Pancreas (tissue), 10 donors: Measurements from ENCODE around the gene KIAA1755. TPM values are rescaled to one million over a fixed set of nuclear protein-coding genes. Genes with fewer than 3 reads are reported as not detected.
"Not testable (repeated sequence)": the region's sequence is repeated elsewhere in the genome, so short reads cannot be mapped to it uniquely, and the experiment has no call there.

Source experiments
- ATAC-seq, 4 donors: fragments of 200-7000 bp; cut with Tn5 transposase; one replicate each; pipeline versions ENCODE4 v1.8.0 to v1.9.1; 2020; ENCODE audit warnings: mild to moderate bottlenecking in 4 of 4, moderate library complexity in 4 of 4
- DNase-seq, 6 donors: peaks; one replicate each; pipeline ENCODE4 v3.0.0-alpha.2; 2020
- FAIRE-seq: peaks from 2 replicates; lab custom pipeline; 2012; peaks lifted over from hg19 to GRCh38; lab: Jason Lieb, UNC
- H3K27ac ChIP-seq, 4 donors: fragments of 200-600 bp; sonication (generic); 1 replicate in 3 of 4; 2 replicates in 1 of 4; pipeline versions ENCODE4 v1.5.0 to v1.8.0; 2020
- H3K27me3 ChIP-seq, 4 donors: fragments of 200-600 bp; one replicate each; pipeline ENCODE4 v1.8.0; 2021
- H3K36me3 ChIP-seq, 3 donors: fragments of 200-600 bp; sonication (generic) in 1 of 3; one replicate each; pipeline versions ENCODE4 v1.5.0 to v1.8.0; 2020 to 2021
- H3K4me1 ChIP-seq, 3 donors: fragments of 200-600 bp; one replicate each; pipeline ENCODE4 v1.8.0; 2021
- H3K4me3 ChIP-seq, 4 donors: fragments of 200-600 bp; sonication (generic) in 2 of 4; one replicate each; pipeline versions ENCODE4 v1.5.0 to v1.8.0; 2020 to 2021
- H3K9me3 ChIP-seq, 4 donors: fragments of 200-600 bp; one replicate each; pipeline ENCODE4 v1.8.0; 2021
- WGBS, 2 donors: extraction: QIAGEN DNeasy Blood & Tissue Kit; methylation state at CpG; one replicate each; pipeline ENCODE4 v1.1.7; 2013; 5-methylcytosine and 5-hydroxymethylcytosine counted together
- intact Hi-C, 3 donors: fragments of 100-400 bp; cut with DNase I; formaldehyde crosslinking; loops; one replicate each; pipeline versions ENCODE4 v1.11.1 to v1.14.2; 2022
- polyA plus RNA-seq, 2 donors: library from polyadenylated mRNA; stranded (reverse); fragments of 200-250 nt; gene quantifications; one replicate each; pipeline ENCODE4 v1.2.3, GENCODE V29; 2013
- total RNA-seq, 6 donors: library from RNA; stranded (reverse); fragmentation: NEBNext Ultra II Directional in 4 of 6; extraction: Animal tissue kit (Norgen Biotek cat#: 25700) in 4 of 6; gene quantifications; one replicate each; pipeline versions ENCODE4 v1.2.1 to v1.2.4, GENCODE V29; 2021 to 2023
- TF ChIP-seq, protein P1 (sequence below), 4 donors: fragments of 200-600 bp; sonication (generic) in 3 of 4; IDR thresholded peaks; one replicate each; pipeline versions ENCODE4 v1.5.0 to v1.8.0; 2021; ENCODE audit warnings: antibody characterized with exemption in 4 of 4
- donor health status: healthy with polysubstance abuse.
- donor health status: DM: no; HTN: no; CAD: no; lungs with moderate emphysema.
- donor health status: DM: no; HTN: no; CAD: no.
- donor health status: control.
- donor health status: control.
- donor health status: Bipolar disorder and iron deficiency.
- donor health status: DM: yes; HTN: yes; CAD: no.
- donor health status: DM: no; HTN: no; CAD: no.
- donor health status: DM: no; HTN: no; CAD: no.
- donor health status: DM: yes; HTN: yes; CAD: no.

Gene KIAA1755
- total and polyA plus RNA-seq, 8 donors = 0.24 to 2.5 (median 0.96) TPM

DNA sequence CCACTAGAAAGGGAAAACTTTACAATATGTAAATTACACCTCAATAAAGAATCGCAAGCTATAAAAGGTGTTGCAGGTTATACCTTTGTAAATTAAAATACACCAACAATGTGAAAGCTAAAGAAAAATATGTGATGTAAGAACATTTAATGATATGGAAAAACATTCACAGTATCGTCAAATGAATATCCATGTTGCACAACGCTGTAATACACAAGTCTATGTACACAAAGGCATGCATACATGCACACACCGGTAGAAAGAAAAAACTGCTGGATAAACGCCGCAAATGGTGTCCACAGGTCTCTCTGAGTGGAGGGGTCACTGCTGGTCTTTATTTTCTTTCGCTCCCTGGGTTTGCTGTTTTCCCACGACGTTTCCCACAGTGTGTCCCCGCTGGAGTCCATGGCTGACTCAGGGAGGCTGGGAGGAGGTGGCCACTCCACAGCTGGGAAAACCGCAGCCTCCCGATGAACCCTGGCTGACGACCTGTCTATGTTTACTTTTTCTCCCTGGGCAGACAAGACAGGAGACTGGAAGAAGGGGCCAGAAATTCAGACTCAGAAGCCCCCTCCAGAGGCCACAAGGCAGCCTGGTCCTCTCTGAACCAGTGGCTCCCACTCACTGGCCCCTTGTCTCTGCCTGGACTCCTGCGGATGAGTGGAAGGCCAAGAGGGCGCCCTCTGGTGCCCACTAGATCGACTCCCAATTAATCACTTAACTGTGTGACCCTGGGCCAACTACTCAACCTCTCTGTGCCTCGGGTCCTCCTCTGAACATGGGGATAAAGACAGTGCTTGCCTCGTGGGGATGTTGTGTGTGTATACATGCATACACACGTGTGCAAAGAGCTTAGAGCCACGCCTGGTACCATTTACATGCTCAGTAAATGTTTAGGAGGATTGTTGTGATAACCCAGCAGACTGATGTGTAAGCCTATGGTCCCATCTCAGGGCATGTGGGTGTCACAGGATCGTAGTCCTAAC is 30.6 kb upstream of the KIAA1755 start:
- H3K4me3 ChIP-seq = no peak overlapping the region
- no peaks in the 10 kb centered on the region for H3K9me3 ChIP-seq
- WGBS, 2 donors = 28 to 34% methylated on average over 21 of the region's 21 CpGs
- no peaks in the 10 kb centered on the region for H3K36me3 ChIP-seq
- DNase-seq (no peak), ATAC-seq (peak in 1 of 4 donors; percentile 41), FAIRE-seq (no peak)
- no peak overlapping the region for H3K27ac ChIP-seq
- TF ChIP-seq, protein P1, sequence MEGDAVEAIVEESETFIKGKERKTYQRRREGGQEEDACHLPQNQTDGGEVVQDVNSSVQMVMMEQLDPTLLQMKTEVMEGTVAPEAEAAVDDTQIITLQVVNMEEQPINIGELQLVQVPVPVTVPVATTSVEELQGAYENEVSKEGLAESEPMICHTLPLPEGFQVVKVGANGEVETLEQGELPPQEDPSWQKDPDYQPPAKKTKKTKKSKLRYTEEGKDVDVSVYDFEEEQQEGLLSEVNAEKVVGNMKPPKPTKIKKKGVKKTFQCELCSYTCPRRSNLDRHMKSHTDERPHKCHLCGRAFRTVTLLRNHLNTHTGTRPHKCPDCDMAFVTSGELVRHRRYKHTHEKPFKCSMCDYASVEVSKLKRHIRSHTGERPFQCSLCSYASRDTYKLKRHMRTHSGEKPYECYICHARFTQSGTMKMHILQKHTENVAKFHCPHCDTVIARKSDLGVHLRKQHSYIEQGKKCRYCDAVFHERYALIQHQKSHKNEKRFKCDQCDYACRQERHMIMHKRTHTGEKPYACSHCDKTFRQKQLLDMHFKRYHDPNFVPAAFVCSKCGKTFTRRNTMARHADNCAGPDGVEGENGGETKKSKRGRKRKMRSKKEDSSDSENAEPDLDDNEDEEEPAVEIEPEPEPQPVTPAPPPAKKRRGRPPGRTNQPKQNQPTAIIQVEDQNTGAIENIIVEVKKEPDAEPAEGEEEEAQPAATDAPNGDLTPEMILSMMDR (IDR thresholded peaks at IDR 0.05) = no peak
- no peaks in the 10 kb centered on the region for H3K27me3 ChIP-seq
- intact Hi-C loops = no loop called here
- H3K4me1 ChIP-seq = no peaks in the 10 kb centered on the region

- no peak for FAIRE-seq
- DNase-seq = no peak
- 29 to 30% methylated on average over 16 of the region's 16 CpGs for WGBS, 2 donors
- Histone ChIP-seq H3K36me3 (no peaks in the 10 kb centered on the region), H3K27ac (no peak overlapping the region), H3K4me3 (no peak overlapping the region), H3K4me1 (no peaks in the 10 kb centered on the region), H3K27me3 (no peaks in the 10 kb centered on the region), H3K9me3 (no peaks in the 10 kb centered on the region)
- intact Hi-C loops = no loop called here
- peak in 1 of 4 donors; percentile 38 for ATAC-seq
- TF ChIP-seq, protein P1 (IDR thresholded peaks at IDR 0.05) = no peak
Measured at GRCh38 chr20:38286586-38287531, 26.3 kb upstream of the KIAA1755 start.

DNA sequence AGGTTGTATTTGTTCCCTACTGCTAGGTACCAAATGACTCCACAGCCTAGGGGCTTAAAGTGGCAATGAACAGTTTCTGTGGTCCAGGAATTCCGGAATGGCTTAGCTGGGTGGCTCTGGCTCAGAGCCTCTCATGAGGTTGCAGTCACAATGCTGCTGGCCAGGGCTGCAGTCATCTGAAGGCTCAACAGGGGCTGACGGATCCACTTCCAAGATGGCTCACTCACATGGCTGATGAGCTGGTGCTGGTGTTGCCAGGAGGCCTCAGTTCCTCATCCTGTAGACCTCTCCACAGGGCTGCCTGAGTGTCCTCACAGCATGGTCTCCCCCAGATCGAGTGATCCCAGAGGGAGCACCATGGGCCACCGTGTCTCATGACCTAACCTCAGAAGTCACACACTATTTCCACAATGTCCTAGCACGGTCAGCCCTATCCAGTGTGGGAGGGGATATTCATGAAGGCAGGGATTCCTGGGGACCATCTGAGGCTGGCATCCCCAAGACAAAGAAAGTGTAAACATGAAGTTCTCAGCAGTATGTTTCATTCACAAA is 24.4 kb upstream of the KIAA1755 start:
- H3K36me3 ChIP-seq = no peaks in the 10 kb centered on the region
- TF ChIP-seq, protein P1 (IDR thresholded peaks at IDR 0.05) = no peak
- H3K4me1 ChIP-seq = no peaks in the 10 kb centered on the region
- H3K4me3 ChIP-seq = no peak overlapping the region
- no peaks in the 10 kb centered on the region for H3K27me3 ChIP-seq
- intact Hi-C loops = no loop called here
- H3K27ac ChIP-seq = no peak overlapping the region
- FAIRE-seq = no peak
- DNase-seq = no peak
- no peak for ATAC-seq
- WGBS, 2 donors = 80 to 87% methylated on average over 5 of the region's 5 CpGs
- no peaks in the 10 kb centered on the region for H3K9me3 ChIP-seq

- H3K27ac ChIP-seq, H3K4me3 ChIP-seq, intact Hi-C loops, DNase-seq, FAIRE-seq, H3K36me3 ChIP-seq, ATAC-seq, H3K4me1 ChIP-seq, H3K9me3 ChIP-seq, H3K27me3 ChIP-seq: not testable (repeated sequence)
- WGBS, 2 donors = 81 to 87% methylated on average over 7 of the region's 7 CpGs
Measured at GRCh38 chr20:38284066-38284650, 23.6 kb upstream of the KIAA1755 start.
